ENCODE measurements around the gene DCAF8. TPM values are rescaled to one million over a fixed set of nuclear protein-coding genes. Genes with fewer than 3 reads are reported as not detected.

The DCAF8 gene
- total RNA-seq, 6 experiments from 2014 or later: 80.2 to 137 (median 110) TPM

- no CpG with 5 or more reads among the region's 1 CpG for WGBS (ENCODE audit: insufficient coverage, low coverage, low lambda C conversion rate, missing lambda C conversion rate)
- intact Hi-C loops (cut with DNase I): loop anchor here in 1 of 2 donors (10.0 kb wide), 1 partner anchor 66 kb away; the partner anchor contains the start of gene PEA15
- Histone ChIP-seq H3K27me3 (no peaks in the 10 kb centered on the region), H3K4me1 (no peaks in the 10 kb centered on the region), H3K4me3 (no peak overlapping the region), H3K27ac (no peak overlapping the region), H3K36me3 (no peaks in the 10 kb centered on the region), H3K9me3 (no peaks in the 10 kb centered on the region)
- no peak for ATAC-seq
- DNase-seq: no peak
- TF ChIP-seq CTCF (IDR thresholded peaks at IDR 0.05): no peak
- TF ChIP-seq POLR2A (IDR thresholded peaks at IDR 0.05): no peak
Measured at GRCh38 chr1:160271025-160271424, 8.7 kb upstream of the DCAF8 start.

- ATAC-seq: no peak
- H3K4me3 ChIP-seq: no peak overlapping the region
- no peak for TF ChIP-seq CTCF (IDR thresholded peaks at IDR 0.05)
- TF ChIP-seq POLR2A (IDR thresholded peaks at IDR 0.05): no peak
- no peaks in the 10 kb centered on the region for H3K27me3 ChIP-seq
- 59% methylated on average over 9 of the region's 10 CpGs for whole genome bisulfite sequencing (ENCODE audit: insufficient coverage, low coverage, low lambda C conversion rate, missing lambda C conversion rate)
- peaks cover 0 to 25% (median 7%) of the 10 kb centered on the region in 4 donors for H3K4me1 ChIP-seq
- intact Hi-C loops (cut with DNase I): no loop called here
- no peaks in the 10 kb centered on the region for H3K9me3 ChIP-seq
- H3K27ac ChIP-seq: no peak overlapping the region
- no peak for DNase-seq
- H3K36me3 ChIP-seq: no peaks in the 10 kb centered on the region
Measured at GRCh38 chr1:160267284-160267991, 5.1 kb upstream of the DCAF8 start.

GRCh38 chr1:160264795-160265307 lies 2.5 kb upstream of the DCAF8 start:
- H3K27me3 ChIP-seq: no peaks in the 10 kb centered on the region
- intact Hi-C loops (cut with DNase I): no loop called here
- peaks cover 0 to 40% (median 9%) of the 10 kb centered on the region in 4 donors for H3K4me1 ChIP-seq
- H3K9me3 ChIP-seq: no peaks in the 10 kb centered on the region
- H3K4me3 ChIP-seq: no peak overlapping the region
- H3K36me3 ChIP-seq: no peaks in the 10 kb centered on the region
- DNase-seq: peak in 1 of 3 donors; percentile 56
- ATAC-seq: peak; percentile 8 to 45 (median 22)
- WGBS (ENCODE audit: insufficient coverage, low coverage, low lambda C conversion rate, missing lambda C conversion rate): 12% methylated on average over 4 of the region's 4 CpGs
- H3K27ac ChIP-seq: peak overlapping the region in 2 of 3 donors; percentile 85 to 97
- TF ChIP-seq CTCF (IDR thresholded peaks at IDR 0.05) (no peak), POLR2A (IDR thresholded peaks at IDR 0.05) (no peak)

- DNase-seq (peak in 1 of 3 donors; percentile 36), ATAC-seq (peak; percentile 43 to 67 (median 50))
- peaks cover 0 to 71% (median 19%) of the 10 kb centered on the region in 4 donors for H3K4me1 ChIP-seq
- WGBS (ENCODE audit: insufficient coverage, low coverage, low lambda C conversion rate, missing lambda C conversion rate): 0% methylated on average over 8 of the region's 8 CpGs
- peak overlapping the region; percentile 85 to 98 (median 97) for H3K27ac ChIP-seq
- no peaks in the 10 kb centered on the region for H3K36me3 ChIP-seq
- H3K4me3 ChIP-seq: peak overlapping the region; percentile 83 to 92 (median 85)
- no peak for TF ChIP-seq CTCF (IDR thresholded peaks at IDR 0.05)
- TF ChIP-seq POLR2A (IDR thresholded peaks at IDR 0.05): no peak
- no peaks in the 10 kb centered on the region for H3K9me3 ChIP-seq
- intact Hi-C loops (cut with DNase I): no loop called here
- H3K27me3 ChIP-seq: no peaks in the 10 kb centered on the region
Measured at GRCh38 chr1:160261556-160261892, 825 bp downstream of the DCAF8 start.
